Posterior vena cava (tissue), 2 donors: Measurements from ENCODE around the gene RASGRF2. TPM values are rescaled to one million over a fixed set of nuclear protein-coding genes. Genes with fewer than 3 reads are reported as not detected.

ENCODE experiments used
- DNase-seq: peaks from one replicate; pipeline ENCODE4 v3.0.0-alpha.2; 2020; ENCODE audit warnings: low spot score
- intact Hi-C, 2 donors: fragments of 100-400 bp; cut with DNase I; formaldehyde crosslinking; loops; one replicate each; pipeline versions ENCODE4 v1.14.1 to v1.14.2; 2022 to 2023
- total RNA-seq, 2 donors: library from RNA; stranded (reverse); fragmentation: NEBNext Ultra II Directional; extraction: Animal tissue kit (Norgen Biotek cat#: 25700); gene quantifications; one replicate each; pipeline ENCODE4 v1.2.1, GENCODE V29; 2021
- donor health status: DM: yes; HTN: yes; CAD: no.
- donor health status: DM: yes; HTN: yes; CAD: no.

The RASGRF2 gene
- total RNA-seq, 2 donors from 2014 or later: 5.1 to 6.8 TPM

DNA sequence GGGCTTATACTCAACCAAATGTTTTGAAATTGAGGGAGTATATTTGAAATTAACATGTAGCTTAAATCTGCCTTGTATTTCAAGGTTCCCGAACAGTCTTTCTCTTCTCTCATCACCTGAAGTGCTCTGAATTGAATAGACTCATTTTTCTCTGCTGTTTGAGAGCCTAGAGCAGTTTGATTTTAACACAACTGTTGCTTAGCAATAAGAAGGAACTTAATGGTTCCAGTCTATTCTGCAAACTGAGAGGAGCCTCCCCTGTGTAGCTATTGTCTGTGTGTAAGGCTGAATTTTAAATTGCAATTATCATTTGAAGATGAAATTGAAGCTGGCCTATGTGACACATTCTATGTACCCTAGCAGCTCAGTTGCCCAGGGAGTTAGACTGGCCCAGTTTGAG lies 185.9 kb downstream of the RASGRF2 start:
- intact Hi-C loops: no loop called here
- no peak for DNase-seq

DNA sequence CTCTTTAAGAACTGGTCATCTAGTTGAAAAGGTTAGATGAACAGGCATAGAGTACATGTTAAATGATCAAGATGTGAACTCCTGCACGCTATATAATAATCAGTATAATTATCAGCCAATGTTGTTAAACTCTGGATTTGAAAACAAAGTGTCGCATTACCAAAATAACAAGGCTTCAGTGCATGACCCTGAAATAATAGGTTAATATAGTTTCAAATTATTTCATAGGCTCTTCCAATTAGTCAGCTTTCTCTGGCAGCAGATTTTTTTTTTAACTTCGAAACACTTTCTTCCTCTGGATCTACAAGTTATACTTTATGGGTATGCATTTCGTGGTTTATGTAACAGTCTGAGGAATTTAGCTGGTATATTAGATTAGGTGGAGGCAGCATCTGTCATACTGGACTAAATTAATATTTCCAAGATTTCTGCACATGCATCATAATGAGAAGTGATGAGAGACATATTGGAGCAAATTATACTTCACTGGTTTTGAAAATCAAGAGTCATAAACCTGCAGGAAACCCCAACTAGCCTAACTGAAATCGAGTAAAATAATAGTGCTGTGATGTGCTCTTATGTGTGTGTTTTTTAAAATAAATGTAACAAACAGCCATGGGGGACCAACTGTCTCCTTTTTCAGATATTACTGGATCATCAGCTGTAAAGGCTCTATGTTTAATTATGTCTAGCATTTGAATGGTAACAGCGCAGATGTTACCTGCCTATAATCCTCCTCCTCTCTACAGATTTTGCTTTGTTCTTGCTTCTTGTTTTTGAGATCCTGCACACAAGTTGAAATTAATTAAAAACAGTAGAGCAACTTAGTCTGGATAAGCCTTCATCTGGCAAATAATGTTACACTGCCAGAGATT lies 187.1 kb downstream of the RASGRF2 start:
- intact Hi-C loops: no loop called here
- no peak for DNase-seq

DNA sequence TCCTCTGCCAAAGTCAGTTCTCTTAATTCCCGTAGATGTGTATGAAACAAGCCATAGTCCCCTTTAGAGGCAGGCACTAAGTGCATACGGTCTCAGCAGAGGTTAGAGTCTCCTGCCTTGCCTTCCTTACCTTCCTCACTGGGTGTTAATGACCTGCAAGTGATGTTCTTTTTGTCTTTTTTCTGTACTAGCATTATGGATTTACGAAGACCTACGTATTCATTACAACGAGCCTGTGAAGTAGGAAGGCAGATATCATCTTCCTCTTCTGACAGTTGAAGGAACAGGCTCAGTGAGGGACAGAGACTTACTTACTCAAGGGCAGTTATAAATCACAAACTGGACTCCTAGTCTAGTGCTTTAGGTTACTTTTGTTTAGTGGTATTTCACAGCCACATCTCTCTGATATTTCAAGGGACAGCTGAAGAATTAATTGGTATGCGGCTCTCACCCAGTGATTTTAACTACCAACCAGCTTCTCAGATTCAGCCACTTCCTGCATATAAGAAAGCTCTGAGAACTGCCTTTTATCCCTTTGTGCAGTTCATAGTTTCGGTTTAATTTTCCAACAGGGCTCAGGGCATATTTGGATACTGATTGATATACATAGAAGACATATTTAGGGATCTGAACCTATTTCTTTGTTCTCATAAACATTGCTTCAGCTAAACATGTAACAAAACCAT lies 187.9 kb downstream of the RASGRF2 start:
- intact Hi-C loops: no loop called here
- DNase-seq: no peak

DNA sequence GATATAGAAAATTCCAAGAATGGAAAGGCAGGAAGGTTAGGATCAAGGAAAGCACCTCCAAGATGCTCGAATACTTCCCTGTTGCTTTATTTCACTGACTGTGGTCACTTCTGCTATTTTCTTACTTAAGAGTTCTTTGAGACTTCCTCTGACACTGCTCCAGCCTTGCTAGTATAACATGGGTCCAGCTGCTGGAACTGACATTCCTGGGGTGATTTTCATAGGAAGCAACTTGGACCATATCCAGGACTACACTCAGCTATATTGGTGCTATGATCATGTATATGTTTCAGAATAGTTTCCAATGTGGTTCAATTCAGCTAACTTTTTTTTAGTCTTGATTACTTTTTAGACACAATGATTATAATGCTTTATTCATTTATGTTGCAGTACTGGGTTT lies 191.4 kb downstream of the RASGRF2 start:
- DNase-seq: no peak
- intact Hi-C loops: no loop called here

DNA sequence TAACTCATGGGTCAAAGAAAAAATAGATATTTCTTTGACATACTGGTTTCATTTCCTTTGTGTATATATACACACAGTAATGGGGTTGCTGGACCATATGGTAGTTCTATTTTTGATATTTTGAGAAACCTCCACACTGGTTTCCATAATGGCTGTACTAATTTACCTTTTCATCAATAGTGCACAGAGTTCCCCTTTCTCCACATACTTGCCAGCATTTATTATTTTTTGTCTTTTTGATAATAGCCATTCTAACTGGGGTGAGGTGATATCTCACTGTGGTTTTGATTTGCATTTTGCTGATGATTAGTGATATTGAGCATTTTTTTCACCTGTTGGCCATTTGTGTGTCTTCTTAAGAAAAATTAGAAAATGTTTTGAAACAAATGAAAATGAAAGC lies 194.6 kb downstream of the RASGRF2 start:
- DNase-seq: no peak
- intact Hi-C loops: no loop called here

DNA sequence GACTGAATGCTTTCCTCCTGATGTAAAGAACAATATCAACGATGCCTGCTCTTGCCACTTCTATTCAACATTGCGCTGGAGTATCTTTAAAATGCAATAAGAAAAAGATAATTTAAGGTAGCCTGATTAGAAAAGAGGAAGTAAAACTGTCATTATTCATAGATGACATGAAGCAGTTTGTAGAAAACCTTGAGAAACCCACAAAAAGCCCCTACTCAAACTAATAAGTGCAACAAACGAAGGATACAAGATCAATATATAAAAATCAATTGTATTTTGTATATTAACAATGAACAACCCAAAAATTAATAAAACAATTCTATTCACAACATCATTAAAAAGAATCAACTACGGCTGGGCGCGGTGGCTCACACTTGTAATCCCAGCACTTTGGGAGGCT lies 196.6 kb downstream of the RASGRF2 start:
- no peak for DNase-seq
- intact Hi-C loops: no loop called here

DNA sequence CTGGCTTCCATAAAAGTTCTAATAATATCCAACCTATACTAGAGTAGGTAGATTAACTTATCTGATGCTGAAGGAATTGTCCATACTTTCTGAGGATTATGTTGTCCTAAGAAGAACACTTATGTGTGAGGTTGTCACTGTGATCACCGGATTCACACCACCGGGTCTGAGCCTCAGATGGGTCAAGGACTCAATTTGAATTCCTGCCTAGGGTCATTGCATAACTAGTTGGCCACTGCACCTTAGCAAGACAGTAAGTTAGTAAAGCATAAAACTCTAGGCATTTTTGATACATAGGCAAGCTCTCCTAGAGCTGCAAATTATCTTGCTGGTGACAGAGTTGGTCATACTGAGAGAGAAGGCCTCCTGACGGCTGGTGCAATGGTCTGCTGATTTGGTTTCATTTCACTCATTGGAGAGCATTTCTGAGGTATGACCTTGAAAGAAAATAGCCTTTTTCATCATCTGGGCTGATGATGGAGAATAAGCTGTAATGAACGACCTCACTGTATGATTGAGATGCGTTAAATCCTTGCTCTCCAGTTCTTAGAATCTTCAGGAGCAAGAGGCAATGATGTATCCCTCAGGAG lies 200.9 kb downstream of the RASGRF2 start:
- no peak for DNase-seq
- intact Hi-C loops: no loop called here

DNA sequence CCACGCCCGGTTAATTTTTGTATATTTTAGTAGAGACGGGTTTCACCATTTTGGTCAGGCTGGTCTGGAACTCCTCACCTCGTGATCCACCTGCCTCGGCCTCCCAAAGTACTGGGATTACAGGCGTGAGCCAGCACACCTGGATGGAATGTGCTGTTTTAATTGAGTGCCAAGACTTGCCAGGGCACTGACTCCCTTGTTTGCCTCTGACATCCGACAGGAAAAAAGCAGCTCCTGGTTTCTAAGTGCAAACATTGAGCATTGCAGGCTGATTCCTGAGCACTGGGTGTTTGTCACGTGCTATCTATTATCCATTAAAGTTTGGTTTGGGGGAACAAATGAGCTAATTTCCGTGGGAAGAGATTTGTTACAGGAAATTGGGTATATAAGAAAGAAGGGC lies 202.3 kb downstream of the RASGRF2 start:
- DNase-seq: no peak
- intact Hi-C loops: no loop called here

DNA sequence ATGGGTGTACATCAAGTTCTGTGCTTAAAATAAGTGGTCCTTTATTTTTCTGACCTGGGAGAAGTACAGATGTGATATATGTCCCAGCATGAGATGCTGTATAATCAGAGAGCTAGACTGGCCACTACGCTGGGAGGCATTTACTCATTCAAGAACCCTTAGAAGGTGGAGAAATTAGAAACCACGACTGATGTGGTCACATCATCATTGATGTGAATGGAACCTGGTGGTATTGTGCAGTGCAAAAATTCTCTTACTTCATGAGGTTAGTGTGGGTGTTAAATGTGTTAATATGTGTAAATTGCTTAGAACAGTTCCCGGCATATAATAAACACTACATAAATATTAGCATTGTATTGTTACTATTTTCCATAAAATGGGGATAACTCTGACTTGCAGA lies 203.5 kb downstream of the RASGRF2 start:
- DNase-seq: no peak
- intact Hi-C loops: no loop called here

DNA sequence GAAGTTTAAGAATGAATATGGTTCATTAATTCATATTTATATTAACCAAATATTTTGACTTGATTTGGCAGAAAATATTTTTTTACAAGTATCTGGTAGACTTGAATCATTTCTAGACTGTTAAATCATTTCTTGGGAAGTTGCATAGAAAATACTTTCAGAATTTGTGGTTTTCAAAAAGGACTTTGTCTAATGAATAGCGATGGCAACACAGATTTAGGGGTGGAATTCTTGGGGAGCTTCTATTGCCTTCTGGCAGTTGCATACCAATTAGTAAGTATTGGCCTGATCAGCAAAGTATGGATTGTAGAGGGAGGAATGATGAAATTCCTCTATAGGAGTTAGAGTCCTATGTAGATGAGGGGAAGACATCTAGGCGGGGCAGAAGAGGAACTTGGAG lies 204.3 kb downstream of the RASGRF2 start:
- intact Hi-C loops: no loop called here
- no peak for DNase-seq

DNA sequence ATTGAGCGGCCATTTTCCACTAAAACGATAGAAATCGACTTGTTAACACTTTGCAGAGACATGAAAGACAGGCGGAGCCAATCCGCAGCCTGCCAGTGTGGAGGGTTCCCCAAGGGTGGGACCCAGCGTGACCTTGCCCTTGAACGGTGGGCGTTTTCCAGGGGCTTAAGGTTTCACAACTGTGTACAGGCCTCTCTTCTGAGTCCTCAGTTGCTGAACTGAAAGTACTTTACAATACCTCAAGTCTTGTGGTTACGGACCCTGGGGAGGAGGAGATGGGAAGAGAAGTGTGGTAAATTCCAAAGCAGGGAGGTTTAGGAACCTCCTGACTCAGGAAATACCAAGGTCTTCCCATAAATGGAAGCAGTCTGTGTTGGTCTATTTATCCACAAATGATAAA lies 204.8 kb downstream of the RASGRF2 start:
- intact Hi-C loops: no loop called here
- no peak for DNase-seq

DNA sequence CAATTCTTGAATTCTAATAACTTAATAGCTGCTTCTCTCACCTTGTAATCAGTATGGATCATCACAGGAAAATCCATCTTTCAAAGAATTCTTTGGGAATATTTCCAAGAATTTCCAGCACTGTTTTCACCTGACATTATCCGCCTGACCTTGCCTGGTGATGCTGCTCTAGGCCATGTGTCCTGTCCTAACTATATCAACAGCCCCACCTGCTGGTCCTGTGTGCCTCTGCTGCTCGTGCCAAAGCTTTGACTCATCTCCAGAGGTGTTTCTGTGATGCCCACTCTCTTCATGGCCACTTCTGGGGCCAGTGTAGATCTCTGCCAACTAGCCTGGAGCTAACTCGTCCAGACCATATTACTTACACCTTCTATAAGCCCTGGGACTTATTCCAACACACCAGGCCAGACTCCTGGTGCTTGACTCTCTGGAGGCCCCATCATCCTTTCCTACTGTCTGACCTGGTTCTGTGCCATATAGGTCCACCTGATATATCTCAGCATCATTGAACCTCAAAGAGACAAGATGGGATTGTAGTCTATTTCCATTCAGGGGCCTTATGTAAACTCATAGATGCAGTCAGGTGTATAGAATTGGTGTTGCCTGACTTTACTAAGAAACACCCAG lies 205.4 kb downstream of the RASGRF2 start:
- intact Hi-C loops: no loop called here
- DNase-seq: no peak

DNA sequence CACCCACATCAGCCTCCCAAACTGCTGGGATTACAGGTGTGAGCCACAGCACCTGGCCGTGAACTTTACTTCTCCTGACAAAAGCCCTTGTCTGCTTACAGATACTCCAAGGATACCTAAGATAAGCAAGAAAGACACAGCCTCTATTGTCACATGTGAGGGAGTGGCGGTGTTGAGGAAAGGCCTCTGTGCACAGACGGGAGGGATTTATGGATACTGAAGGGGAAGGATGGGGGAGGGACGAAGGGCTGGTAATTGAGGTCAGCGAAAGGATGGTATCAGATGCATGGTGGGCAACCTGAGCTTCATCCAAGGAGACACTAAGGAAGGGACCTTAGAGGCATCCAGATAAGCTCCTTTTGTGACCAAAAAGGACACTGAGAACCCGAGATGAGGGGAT lies 206.3 kb downstream of the RASGRF2 start:
- DNase-seq: no peak
- intact Hi-C loops: no loop called here

DNA sequence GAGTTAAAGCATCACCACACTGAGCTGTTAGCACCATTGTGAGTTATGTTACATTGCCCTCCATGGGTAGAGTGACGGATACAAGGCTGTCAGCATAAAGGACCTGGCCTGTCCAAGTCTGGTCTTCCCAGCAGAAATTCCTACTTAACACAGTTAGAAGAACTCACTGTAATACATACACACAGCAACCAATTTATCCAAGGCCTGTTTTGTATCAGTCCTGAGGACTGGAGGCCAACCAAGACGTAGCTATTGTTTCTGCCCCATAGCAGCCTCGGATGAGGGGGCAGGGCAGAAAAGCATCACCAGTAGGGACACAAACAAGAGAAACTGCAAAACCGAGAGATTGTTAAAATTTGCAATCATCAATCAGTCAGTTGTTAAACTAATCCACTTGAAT lies 206.9 kb downstream of the RASGRF2 start:
- intact Hi-C loops: no loop called here
- DNase-seq: no peak

DNA sequence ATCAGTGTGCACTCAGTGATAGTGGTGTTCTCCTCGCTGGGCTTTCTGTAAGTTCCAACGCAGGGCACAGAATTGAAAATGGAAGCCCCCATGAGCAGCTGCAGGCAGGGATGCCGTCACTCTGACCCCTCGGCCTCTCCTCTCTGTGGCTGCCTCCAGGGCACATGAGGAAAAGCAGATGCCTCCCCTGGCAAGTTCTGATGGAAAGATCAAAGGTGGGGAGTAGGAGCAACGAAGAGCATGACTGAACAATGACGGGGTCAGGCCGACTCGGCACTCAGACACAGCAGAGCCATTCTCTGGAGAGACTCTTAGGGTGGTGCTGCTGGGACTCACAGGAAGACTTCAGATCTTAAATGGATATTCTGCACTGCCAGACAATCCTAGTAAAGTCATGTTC lies 207.4 kb downstream of the RASGRF2 start:
- DNase-seq: no peak
- intact Hi-C loops: no loop called here

DNA sequence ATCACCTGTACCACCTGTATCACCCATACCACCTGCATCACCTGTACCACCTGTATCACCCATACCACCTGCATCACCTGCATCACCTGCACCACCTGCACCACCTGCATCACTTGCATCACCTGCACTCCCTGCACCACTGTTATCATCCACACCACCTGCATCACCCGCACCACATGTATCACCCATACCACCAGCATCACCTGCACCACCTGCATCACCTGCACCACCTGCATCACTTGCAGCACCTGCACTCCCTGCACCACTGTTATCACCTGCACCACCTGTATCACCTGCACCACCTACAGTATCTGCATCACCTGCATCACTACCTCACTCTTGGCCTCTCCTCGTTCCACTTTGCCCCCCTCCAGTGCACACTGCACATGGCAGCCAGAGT lies 209.8 kb downstream of the RASGRF2 start:
- DNase-seq: no peak
- intact Hi-C loops: no loop called here

DNA sequence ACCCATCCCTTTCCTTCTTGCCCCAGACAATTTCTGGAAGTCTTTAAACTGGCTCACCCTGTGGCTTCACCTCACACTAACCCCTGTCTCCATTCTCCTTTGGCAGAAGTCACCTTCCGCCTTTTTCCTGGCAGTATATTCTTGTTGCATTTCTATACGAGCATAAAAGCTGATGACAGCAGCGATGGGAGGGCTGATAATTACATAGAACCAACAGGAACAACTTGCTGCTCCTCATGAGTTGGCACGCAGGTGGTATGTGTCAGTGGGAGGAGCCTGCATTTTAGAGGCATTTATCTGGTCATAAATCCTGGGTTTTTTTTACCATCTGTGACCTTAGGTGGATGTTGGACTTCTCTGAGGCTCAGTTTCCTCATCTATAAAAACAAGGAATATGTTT lies 211.6 kb downstream of the RASGRF2 start:
- intact Hi-C loops: no loop called here
- no peak for DNase-seq

DNA sequence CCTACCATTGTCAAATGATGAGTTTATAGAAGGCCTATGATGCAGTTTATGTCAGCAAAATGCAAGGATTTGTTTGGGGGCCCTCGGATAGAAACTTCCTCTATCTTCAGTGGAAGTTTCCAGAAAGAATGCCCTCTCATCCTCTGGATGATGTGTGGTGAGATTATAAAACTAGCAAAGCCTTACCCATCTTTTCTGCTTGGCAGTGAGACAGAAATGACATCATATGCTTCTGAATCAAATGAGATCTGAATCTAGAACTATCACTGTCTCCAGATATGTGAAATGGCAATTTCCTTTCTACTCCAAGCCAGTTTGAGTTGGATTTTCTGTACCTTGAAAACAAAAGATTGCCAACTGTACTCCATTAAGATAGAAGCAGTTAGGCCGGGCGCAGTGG lies 212.5 kb downstream of the RASGRF2 start:
- intact Hi-C loops: no loop called here
- DNase-seq: no peak

DNA sequence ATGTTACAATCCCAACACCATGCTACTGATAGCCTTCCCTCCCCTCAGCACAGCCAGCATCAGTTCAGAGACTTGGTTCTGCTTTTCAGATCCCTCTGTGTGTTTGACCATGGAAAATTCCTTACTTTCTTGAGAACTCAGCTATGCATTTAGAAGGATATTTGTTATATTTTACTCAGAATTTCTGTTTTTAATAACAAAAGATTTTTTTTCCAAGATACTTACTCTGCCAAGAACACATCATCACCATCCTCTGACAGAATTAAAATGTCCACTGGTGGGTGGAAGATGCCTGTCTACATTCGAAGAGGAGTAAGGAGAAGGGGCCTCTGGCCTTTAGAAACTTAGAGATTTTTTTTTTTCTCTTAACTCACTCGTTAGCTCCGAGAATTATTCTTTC lies 216.9 kb downstream of the RASGRF2 start:
- intact Hi-C loops: no loop called here
- DNase-seq: no peak

DNA sequence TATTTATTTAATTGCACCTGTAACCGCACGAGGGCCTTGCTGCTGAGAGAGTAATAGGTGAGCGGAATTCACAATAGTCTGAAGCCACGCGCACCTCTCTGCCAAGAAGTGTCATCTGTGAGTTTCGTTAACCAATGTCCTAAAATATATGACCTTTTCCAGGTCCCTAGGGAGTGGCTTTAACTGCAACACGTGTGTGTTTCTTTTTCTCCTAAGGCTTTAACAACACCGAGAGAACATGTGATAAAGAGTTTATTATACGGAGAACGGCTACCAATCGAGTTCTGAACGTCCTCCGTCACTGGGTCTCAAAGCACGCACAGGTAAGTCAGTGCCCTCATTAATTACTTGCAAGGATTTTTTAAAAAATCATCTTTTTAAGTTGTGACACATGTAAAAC lies 219.8 kb downstream of the RASGRF2 start:
- intact Hi-C loops: no loop called here
- DNase-seq: no peak
